Hematopoietic multipotent progenitor cell (in vitro differentiated cells): Measurements from ENCODE around the gene CDC42. TPM values are rescaled to one million over a fixed set of nuclear protein-coding genes. Genes with fewer than 3 reads are reported as not detected.
A peak's percentile ranks its signal among the peaks of the same experiment; 100 is the strongest.

Experiments
- DNase-seq, 3 donors: peaks; one replicate each; pipeline ENCODE4 v3.0.0-alpha.2; 2011 to 2015; ENCODE audit warnings: low read depth in 2 of 3, low spot score in 2 of 3
- total RNA-seq: library from RNA; depleted of rRNA; stranded (reverse); fragments of >200 nt; gene quantifications from one replicate; pipeline ENCODE4 v1.2.3, GENCODE V29; 2012

The CDC42 gene
- total RNA-seq, 1 donor = 160 TPM

DNA sequence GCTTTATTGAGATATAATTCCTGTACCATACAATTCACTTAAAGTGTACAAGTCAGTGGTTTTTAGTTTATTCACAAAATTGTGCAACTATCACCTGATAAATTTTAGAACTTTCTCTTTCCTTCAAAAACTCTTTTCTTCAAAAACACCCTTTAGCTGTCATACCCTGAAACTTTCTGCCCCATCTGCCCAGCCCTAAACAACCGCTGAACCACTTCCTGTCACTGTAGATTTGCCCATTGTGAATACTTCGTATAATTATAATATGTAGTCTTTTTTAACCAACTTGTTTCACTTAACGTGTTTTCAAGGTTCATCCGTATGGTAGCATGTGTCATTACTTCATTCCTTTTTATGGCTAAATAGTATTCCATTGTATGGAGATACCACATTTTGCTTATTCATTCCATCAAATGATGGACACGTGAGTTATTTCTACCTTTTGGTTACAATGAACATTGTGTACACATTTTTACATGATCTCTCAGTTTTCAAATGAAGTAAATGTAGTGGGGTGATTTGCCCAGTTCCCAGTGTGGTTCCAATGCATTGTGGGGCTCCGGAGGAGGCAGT is 52.4 kb downstream of the CDC42 start:
- DNase-seq = no peak

GRCh38 chr1:22105611-22106207 is 53.2 kb downstream of the CDC42 start:
- DNase-seq = peak in 2 of 3 donors; percentile 39 to 67

DNA sequence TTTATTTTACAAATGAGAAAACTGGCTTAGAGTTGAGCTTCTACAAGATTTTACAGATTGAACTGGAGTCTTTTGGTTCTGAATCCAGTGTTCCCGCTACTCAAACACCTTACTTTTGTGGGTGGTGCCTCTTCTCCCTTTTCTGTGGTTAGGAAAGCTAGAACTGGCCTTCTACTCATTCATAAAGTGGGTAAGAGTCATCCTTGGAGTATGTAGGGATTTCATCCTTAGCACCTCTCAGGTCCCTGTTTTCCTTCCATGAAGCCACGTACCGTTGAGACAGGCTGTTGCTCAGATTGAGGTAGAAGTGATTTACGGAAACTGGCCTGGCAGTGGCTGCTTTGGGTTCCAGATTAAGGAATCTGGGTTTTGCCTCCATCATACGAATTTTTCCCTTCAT is 54.6 kb downstream of the CDC42 start:
- no peak for DNase-seq

- DNase-seq = no peak
These were observed 56.0 kb downstream of the CDC42 start for GRCh38 chr1:22108339-22109105.

- no peak for DNase-seq
These were observed 57.5 kb downstream of the CDC42 start for GRCh38 chr1:22110016-22110415.

DNA sequence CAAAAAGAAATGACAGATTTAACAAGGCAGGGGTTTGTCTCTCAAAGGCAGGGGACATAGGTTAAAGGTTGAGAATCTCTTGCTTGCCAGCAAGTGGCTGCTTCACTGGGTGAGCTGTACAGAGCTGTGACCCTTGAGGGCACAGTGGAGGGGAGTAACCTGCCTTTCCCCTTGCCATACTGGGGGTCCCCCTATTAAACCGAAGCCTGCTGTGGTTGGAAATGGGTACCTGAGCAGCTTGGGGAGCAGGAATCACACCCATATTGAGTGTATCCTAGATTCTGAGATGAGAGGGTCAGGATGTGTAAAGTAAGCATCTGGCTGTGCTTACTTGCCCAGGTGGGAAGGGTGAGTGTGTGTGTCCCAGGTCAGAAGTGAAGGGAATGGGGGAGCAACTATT is 58.6 kb downstream of the CDC42 start:
- no peak for DNase-seq

DNA sequence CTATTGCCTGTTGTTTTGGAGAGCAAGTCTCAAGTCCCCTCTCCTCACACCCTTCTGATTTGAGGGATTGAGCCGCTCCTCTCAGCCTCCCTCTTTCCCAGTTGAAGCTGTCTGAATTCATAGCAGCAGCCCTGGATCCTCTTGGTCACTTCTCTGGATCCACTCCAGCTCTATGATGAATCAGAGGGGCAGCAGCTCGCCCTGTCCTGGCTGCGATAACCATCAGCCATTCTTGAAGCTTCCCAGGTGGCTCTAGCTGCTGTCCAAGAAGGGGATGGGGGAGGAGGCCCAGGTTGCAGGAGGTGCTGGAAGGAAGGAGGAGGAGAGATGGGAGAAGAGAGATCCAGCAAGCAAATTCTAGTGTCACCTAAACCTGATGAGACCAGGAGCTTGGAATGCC is 59.1 kb downstream of the CDC42 start:
- DNase-seq = no peak

DNA sequence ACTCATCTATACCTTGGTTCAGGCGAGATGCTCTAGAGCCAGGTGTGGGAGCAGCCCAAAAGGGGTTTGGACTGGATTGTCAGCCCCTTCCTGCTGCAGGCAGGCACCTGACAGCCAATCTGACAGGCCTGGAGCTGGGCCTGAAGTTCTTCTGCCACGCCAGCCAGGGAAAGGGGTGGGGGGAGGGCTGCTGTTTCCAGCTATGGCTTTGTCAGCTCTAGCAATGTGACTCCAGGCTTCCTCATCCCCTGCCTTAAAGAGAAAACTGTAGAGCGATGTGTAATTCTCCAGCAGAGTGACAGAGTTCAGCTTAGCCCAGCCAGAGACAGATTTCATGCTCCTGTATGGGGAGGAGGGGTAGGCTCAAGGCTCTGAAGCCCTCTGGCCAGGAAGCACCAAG is 60.0 kb downstream of the CDC42 start:
- DNase-seq = no peak

- DNase-seq = no peak
These were observed 61.8 kb downstream of the CDC42 start for GRCh38 chr1:22114083-22115012.

GRCh38 chr1:22115286-22115685 is 62.8 kb downstream of the CDC42 start:
- DNase-seq = no peak

- no peak for DNase-seq
These were observed 64.7 kb downstream of the CDC42 start for GRCh38 chr1:22117238-22117637.

DNA sequence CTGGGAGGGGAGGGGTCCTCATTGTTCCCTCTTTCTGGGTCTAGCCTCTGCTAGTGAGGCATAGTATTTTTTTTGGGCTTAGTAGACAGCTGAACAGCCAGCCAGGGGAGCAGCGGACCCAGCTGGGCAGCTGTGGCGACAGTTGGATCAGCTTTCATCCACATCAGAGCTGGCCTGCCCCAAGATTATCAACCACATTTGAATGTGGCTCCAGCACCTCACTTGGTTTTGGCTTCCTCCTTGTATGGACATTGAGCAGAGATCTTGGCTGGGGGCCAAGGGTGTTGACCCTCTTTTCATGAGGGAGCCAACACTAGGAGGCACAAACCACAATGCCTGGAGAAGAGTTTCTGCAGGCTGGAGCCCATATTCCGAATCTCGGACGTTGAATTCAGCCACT is 65.3 kb downstream of the CDC42 start:
- DNase-seq = no peak

DNA sequence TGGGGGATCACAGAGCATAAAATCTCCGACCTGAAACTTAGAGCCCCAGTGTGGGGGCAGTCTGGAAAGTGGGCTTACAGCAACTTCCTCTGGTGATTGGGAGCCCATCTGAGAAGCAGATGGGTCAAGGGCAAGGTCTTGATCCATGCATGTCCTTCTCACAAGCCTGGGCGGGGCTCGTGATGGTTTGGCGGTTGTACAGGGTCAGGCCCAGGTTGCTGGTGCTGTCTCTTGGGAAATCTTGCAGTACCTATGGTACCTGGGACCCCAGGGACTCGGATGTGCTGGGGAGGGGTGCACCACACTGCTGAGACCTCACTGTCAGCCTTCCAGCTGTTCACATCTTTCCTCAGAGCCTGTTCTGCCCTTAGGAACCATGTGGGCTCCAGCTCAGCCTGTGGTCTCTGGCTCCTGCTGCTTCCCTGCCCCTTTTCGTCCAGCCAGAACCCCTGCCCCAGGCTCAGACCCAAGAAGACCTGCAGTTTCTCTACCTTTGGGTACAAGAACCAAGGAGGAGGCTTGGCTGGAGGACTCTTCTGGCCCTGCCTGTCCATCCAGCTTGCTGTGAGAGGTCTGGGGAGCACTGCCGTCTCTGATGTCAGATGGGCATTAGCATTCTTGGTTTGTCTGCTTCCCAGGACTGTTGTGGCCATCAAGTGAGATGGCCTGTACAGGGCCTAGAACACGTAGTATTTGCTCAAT is 65.9 kb downstream of the CDC42 start:
- DNase-seq = no peak

DNA sequence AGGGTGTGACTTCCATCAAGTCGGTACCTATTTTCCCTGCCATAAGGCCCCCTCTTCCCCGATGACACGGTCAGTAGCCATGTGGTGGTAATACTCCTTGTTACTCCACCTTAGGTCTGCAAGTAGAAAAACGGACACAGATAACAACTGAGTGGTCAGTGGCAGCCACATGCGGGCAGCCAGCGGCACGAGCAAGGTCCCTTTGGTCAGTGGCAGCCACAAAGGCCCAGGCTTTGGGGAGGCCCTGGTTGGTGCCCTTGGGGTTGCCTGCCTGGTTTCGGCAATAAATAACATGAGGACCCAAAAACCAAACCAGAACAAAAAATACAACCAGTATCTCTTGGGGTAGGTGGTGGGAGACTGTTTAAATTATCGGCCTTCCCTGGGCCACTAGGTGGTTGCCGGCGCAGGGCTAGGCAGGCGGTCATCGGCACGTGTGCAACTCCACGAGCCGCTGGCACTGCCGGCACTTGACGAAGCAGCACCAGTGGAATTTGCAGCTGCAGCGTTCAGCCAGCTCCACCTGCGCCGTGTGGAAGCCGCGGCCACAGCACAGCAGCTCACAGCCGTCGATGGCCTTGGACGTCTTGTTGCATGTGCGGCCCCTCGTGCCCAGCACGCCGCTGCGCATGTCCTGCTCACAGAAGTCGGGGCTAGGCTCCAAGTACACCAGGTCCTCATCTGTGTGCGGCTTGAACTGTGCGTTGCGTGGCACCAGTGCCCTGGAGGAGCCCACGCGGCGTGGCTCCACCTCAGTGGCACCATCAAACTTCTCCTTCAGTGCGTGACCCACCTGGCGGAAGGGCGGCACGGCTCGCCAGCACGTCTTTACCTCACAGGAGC is 67.3 kb downstream of the CDC42 start:
- no peak for DNase-seq

GRCh38 chr1:22120469-22120790 is 67.9 kb downstream of the CDC42 start:
- DNase-seq = no peak

DNA sequence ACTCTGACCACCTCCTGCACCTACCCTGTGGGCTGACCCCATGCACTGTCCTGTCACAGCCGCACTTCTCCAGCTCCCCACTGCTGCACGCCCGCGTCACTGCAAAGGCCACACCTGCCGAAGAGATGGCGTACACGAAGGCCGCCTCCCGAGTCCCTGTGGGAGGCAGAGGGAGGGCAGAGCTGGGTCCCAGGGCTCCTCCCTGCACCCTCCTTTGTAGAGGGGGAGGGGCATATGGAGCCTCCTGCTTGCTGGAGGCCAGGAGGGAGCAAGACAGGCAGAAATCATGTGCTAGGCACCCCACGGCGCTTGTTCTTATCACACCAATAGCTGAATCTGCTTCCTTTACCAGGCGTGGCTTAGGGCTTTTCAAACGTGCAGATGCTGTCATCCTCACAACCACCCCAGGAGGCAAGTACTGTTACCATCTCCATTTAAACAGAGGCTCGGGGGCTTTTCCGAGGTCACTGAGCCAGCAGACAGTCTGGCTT is 69.0 kb downstream of the CDC42 start:
- DNase-seq = no peak

DNA sequence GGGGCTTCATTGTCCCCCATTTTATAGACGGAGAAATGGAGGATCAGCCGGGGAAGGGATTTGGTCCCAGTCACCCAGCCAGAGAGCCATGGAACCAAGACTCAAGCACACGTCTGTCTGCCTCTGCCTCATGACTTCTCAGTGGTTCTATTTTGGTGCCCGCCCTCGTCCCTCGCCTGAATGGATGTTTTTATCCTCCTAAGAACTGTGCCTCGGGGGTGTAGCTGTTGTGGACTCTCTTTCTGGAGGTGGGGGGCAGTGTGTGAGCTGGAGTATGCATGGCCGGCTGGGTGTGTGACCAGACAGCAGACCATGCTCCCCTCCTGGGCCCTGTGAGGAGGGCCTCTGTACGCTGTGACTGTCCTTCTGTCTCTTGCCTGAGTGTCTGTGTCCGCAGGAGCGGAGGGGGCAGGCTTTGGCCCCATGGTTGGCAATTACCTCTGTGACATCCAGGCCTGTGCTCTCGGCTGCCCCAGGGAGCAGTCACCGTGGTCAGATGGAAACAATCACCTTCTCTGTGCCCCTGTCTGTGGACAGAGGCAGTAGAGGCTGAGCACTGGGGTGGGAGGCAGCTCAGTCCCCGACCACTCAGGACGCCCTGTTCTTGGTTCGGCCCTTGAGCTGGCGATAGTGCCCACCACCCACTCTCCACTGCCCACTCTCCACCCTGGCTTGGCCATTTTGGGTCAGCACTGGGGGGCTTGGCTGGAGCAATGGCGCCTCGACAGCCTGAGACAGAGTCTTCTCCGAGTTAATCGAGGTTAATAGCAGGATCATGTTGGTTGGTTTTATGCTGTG is 70.0 kb downstream of the CDC42 start:
- DNase-seq = no peak

DNA sequence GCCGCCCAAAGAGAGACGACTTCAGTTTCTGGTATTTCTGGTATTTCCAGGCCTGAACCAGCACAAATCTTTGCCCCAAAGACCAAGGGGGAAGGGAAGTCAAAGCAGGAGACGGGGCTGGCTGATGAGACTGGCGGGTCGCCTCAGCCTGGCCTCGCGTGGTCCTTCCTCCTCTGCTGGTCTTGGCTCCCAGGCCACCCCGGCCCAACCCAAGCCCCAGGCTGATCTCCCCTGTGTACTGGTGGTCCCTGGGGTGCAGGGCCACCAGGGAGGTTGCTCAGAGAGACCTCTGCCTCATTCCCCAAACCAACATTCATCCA is 70.5 kb downstream of the CDC42 start:
- no peak for DNase-seq

DNA sequence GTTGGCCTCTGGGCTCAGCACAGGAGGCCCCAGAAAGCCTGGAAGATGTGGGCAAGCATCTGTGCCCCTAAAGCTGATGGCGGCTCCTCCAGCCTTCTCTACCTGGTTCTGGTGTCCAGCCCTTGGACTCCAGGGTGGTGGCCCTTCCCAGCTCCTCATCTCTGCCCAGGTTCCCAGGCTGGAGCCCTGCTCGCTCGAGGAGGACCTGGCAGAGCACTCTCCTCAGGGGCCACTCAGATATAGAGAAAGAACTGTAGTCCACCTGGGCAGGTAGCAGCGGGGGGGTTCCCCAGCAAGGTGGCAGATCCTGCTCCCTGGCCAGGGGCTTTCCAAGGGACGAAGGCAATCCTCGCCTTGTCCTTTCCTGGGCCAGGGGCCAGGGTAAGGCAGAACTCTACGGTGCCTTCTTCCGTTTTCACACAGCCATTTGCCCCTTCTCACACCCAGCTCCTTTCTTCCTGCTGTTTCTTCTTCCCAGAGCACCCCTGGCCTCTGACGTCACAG is 71.4 kb downstream of the CDC42 start:
- DNase-seq = no peak
